OCI-M1 (cell line): Measurements from ENCODE around the gene CDT1.
"Not testable (repeated sequence)": the region's sequence is repeated elsewhere in the genome, so short reads cannot be mapped to it uniquely, and the experiment has no call there.

Experiments
- DNase-seq: peaks from one replicate; lab custom pipeline; 2025; lab: John Stamatoyannopoulos, UW

The CDT1 gene

DNA sequence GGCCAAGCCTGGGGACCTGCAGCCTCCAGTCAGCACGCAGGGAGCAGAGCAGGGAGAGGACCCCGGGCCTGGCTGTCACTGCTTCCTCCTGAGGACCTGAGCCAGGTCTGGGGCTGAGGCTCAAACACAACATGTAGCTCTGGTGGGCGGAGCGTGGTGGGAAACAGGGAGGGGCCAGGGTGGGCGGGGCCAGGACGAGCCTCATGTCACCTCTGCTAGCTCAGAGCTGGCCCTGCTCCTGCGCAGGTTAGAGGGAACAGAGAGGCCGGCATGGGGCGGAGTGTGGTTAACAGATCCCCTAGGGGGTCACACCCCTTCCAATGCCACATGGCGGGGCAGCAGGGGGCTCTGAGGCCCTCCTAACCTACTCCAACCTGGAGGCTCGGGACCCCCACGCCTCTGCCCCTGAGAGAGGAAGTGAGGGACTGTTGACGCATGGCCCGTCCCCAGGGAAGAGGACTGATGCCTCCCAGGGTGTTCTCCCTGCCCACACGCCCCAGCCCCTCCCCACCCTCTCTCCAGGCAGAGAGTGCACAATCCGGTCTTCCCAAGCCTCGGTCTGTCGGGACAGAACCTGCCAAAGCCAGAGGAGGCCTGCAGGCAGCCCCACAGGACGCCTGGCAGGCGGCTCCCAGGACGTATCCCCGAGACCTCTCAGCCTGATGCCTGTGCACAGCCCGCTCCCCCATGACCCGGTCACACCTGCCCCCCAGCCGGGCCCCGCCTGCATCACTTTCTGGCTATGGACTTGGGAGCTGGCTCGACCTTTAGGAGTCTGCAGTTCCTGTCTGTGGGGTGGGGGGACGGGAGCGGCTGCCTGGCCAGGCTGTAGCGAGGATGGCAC lies 33.8 kb upstream of the CDT1 start:
- DNase-seq = peak; percentile 84

GRCh38 chr16:88770461-88771293 lies 32.9 kb upstream of the CDT1 start:
- DNase-seq = peak; percentile 89

DNA sequence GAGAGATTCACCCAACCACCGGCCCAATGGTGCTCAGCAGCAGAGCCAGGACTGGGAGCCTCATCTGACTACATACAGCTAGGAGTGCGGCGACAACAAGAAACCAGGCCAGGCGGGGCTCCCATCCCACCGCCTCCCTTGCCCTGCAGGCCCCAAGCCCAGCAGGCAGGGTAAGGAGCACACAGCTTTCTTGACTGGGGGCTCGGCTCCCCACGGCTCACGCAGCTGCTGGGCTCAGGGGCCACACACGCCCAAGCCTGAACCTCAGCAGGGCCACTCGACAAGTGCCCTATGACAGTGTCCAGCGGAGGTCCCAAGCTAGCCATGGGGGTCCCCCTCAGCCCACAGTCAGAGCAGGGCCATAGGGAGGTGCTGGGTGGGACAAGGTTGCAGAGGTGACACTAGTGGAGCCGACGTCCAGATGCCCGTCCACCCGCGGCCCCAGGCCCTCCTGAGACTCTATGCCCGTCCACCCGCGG lies 32.3 kb upstream of the CDT1 start:
- DNase-seq = no peak

- not testable (repeated sequence) for DNase-seq
These were observed 31.8 kb upstream of the CDT1 start for GRCh38 chr16:88771781-88772180.

DNA sequence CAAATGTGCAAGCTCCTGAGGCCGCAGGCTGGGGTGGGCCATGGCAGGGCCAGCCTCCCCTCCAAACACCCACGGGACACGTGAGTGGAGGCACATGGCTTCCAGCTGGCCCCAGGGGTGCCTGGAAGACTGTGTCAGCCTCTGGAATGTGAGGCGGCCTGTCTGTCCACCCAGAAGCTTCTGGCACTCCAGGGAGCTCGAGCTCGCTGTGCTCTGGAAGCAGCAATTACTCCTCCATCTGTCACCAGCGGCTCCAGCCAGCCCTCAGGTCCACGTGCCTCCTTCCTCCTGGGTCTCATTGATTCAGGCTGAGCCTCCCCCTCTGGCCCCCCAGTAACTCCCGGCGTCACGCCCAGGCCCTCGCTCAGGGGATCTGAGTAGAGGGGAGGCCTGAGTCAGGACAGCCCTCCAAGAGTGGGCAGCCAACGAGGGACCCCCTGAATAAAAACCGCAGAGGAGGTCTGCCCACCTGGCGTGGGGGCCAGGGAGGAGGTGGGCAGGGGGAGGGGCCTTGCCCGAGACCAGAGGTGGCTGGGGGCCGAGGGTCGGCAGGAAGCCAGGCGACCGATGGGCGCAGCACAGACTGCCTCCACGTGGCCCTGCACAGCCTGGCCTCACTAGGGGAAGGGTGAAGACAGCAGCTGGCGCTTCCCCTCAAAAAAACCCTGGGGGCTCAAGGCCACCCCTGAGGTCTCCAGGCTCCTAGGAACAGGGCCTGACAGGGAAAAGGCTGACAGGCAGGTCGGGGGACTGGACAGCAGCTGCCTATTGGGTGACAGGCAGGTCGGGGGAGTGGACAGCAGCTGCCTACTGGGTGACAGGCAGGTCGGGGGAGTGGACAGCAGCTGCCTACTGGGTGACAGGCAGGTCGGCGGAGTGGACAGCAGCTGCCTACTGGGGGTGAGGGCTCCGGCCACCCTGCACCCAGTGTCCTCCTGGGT lies 30.4 kb upstream of the CDT1 start:
- DNase-seq = no peak

DNA sequence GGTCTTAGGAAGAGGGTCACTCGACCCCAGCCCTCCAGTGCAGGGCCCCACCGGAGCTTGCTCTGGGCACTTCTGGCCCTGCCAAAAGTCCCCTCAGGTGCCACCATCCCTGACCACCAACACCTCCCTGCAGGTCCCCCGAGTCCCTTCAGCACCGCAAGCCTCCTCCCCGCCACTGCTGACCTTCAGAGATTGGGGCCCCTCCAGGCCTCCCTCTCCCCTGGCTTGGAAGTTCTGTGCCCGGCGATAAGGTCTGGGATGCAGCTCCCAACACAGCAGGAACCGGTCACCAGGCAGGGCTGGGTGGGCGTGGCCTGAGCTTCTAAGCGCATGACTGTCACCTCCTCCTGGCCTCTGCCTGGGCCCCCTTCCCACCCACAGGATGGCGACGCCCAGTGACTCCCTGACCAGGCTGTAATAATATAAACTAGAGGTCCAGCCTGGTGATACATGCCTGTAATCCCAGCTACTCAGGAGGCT lies 29.7 kb upstream of the CDT1 start:
- DNase-seq = peak; percentile 92

GRCh38 chr16:88774544-88775393 lies 28.8 kb upstream of the CDT1 start:
- no peak for DNase-seq

DNA sequence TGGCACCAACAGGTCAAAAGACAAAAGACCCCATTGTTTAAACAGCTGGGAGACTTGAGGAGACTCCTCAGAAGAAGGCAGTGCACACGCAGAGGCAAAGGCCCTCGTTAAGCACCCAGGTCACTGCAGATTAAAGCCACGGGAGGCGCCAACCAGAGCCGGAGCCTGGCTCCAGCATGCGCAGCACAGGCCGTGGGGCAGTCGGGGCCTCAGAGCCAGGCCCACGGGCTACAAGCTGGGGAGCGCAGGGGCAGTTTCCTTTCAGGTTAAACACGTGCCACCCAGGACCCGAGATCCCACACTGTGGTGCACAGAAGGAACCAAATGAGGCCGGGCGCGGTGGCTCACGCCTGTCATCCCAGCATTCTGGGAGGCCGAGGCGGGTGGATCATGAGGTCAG lies 27.8 kb upstream of the CDT1 start:
- no peak for DNase-seq

- no peak for DNase-seq
These were observed 25.9 kb upstream of the CDT1 start for GRCh38 chr16:88777471-88778270.

GRCh38 chr16:88778271-88778525 lies 25.4 kb upstream of the CDT1 start:
- DNase-seq = no peak

DNA sequence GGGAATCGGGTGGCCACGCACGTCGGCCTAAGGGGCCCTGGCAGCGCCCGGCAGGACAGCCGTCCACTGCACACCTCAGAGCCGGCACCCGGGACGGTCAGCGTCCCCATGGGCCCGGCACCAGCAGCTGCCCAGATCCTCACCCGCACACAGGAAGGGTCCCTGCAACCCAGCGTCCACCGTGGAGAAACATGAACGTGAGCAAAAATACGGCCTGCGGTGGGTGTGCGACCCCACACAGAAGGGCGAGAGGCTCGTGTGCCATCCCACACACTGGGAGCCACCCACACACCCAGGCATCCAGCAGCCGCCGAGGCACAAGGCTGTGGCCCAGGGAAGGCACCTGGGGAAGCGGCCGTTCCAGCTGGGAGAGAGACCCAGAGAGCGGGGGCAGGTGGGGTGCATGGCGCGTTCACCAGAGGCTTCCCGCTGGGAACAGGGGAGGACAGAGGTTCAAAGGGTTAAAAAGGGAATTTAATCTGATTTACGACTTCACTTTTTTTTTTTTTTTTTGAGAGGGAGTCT lies 25.0 kb upstream of the CDT1 start:
- no peak for DNase-seq

DNA sequence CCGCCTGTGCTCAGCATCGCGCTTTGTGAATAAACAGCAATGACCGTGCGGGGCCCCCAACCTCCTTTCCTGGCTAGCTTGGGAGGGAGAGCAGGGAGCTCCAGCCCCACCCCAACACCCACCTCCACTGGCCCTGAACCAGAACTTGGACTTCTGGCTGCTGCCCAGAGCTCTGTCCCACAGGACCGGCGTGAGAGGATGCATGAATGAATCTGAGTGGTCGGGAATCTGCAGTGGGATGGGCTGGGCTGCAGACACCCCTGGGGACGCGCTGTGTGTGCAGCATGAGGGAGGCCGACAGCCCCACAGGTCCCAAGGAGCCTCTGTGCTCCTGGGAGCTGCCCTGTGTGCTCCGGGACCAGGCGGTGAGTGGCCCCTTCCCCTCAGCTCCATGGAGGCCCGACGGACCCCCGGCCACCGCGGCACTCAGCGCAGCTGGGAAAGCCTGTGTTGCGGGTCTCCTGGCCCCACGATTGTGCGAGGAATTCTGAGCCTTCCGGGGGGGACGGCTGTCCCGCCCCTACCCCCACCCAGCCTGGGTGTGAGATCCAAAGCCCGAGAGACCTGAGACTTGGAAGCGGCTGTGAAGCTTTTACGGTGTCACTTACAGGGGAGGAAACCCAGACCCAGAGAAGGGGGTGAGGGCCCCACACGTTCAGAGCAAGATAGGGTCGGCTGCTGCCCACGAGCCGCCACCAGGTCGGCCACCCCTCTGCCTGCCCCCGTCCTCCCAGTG lies 24.0 kb upstream of the CDT1 start:
- no peak for DNase-seq

GRCh38 chr16:88780142-88781062 lies 23.2 kb upstream of the CDT1 start:
- no peak for DNase-seq

DNA sequence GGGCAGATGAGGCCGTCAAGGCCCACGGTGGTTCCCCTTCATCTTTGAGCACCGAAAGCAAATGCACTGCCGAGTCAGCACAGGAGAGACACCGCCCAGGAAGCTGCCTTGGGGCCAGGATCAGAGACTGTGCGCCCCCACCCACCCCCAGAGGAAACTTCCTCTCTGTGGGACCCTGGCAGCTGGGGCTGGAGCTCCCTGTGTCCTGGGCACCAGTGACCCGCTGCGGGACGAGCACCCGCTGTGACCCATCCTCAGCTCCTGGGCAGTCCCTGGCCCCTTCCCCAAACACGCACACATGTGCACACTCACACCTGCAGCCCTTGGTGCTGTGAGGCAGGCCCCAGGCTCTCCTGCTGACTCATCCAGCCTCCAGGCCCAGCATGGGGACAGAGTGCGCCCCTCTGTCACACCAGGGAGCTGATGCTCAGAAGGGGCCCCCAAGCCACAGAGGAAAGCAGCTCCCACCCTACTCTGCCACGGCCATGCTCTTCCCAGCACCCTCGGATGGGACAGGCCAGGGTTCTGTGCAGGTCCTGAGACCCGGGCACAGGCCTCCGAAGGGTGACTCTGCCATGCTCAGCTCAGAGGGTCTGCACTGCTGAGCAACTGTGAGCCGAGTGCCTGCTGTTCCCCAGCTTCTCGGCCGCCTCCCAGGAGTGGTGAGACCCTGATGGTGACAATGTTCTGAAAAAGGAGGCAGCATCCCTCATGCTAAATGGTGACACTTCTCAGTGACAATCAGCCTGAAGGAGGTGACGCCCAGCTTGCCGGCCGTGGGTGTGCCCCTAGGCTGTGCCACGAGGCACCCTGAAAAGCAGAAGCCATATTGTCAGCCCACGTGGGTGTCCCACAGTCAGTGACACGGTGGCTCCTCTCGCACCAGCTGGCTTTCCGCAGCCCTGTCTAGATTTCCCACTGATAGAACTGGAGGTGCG lies 22.2 kb upstream of the CDT1 start:
- DNase-seq = peak; percentile 22

DNA sequence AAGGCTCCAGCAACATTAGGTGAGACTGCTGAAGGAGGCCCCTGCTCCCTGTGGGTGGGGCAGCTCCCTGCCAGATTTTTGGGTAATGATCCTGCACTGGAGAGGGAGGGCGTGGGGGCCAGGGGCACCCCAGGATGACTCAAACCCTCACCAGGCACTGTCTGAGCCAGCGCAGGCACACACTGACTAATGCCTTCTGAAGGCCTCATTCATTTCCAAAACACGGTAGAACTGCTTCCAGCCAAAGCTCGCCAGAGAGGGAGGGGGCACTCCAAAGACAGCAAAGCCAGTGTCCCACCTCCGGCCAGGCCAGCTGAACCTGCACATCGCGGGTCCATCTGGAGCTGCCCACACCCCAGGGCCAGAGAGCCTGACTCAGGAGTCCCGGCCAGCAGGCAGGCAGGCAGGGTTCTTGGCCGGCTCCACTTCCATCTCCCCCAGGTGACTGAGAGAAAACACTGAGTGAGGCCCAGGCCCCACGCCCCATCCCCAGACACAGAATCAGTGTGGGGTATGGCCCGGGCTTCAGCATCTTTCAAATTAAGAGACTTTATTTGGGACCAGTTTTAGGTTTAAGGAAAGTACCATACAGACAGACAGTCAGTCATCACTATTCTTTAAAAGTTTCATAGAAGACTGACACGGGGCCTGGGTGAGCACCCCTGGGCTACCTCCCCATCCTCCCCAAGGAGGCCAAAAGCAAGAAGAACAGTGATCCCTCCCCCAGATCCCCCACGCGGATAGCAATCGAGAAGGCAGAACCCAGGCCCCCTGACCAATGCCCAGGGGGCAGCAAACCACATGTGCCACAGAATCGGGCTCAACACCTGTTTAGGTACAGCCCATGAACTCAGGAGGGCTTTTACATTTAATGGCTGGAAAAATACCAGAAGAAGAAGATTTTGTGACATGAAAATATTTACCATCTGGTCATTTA lies 20.9 kb upstream of the CDT1 start:
- no peak for DNase-seq
